GM19193 (cell line): ENCODE data around the gene CFAP58.

Experiments used
- POLR2A ChIP-seq: IDR thresholded peaks from 4 replicates; pipeline ENCODE4 v1.6.1; 2011; ENCODE audit not compliant: insufficient read depth, insufficient read length; ENCODE audit errors: extremely low read depth

Gene CFAP58

GRCh38 chr10:104353325-104354048 lies at the start of gene CFAP58:
Gene CFAP58 (plus strand): TSS chr10:104353833. CDS start chr10:104353898, 65 bp downstream.
- TF ChIP-seq POLR2A: peak; percentile 30

- TF ChIP-seq POLR2A: no peak
These were observed 49.3 kb upstream of the CFAP58 start for GRCh38 chr10:104304356-104304745.

GRCh38 chr10:104304927-104305326 lies 48.7 kb upstream of the CFAP58 start:
- no peak for TF ChIP-seq POLR2A

GRCh38 chr10:104306897-104307296 lies 46.7 kb upstream of the CFAP58 start:
- TF ChIP-seq POLR2A: no peak

- no peak for TF ChIP-seq POLR2A
These were observed 45.8 kb upstream of the CFAP58 start for GRCh38 chr10:104307576-104308438.

- no peak for TF ChIP-seq POLR2A
These were observed 45.2 kb upstream of the CFAP58 start for GRCh38 chr10:104308439-104308903.

GRCh38 chr10:104309980-104310978 lies 43.4 kb upstream of the CFAP58 start:
- no peak for TF ChIP-seq POLR2A

GRCh38 chr10:104311184-104311720 lies 42.4 kb upstream of the CFAP58 start:
- TF ChIP-seq POLR2A: no peak

- no peak for TF ChIP-seq POLR2A
These were observed 38.8 kb upstream of the CFAP58 start for GRCh38 chr10:104314591-104315485.

- no peak for TF ChIP-seq POLR2A
These were observed 38.1 kb upstream of the CFAP58 start for GRCh38 chr10:104315486-104315921.

GRCh38 chr10:104316321-104317099 lies 37.1 kb upstream of the CFAP58 start:
- no peak for TF ChIP-seq POLR2A

GRCh38 chr10:104317269-104317710 lies 36.3 kb upstream of the CFAP58 start:
- no peak for TF ChIP-seq POLR2A
